Panc1 (cell line): ENCODE data around the gene DENND5B. TPM values are rescaled to one million over a fixed set of nuclear protein-coding genes. Genes with fewer than 3 reads are reported as not detected.

Experiments
- ATAC-seq: fragments of 200-7000 bp; cut with Tn5 transposase; 2 replicates; pipeline ENCODE4 v1.9.1; 2020; ENCODE audit warnings: mild to moderate bottlenecking, moderate library complexity
- BruUV-seq: library from RNA; stranded (reverse); fragments of 400-500 nt; replicated peaks from 2 replicates; lab custom pipeline; 2021; lab: Mats Ljungman, UMichigan
- CTCF ChIA-PET: fragments of 300-600 bp; sonication (Branson Sonifier 250); formaldehyde crosslinking; loops from one replicate; lab custom pipeline; 2022; ENCODE audit warnings: antibody characterized with exemption; lab: Charles Lee
- POLR2A ChIA-PET: fragments of 300-600 bp; sonication (Branson Sonifier 250); formaldehyde crosslinking; loops from one replicate; lab custom pipeline; 2022; ENCODE audit warnings: antibody characterized with exemption; lab: Charles Lee
- DNase-seq: peaks from one replicate; pipeline ENCODE4 v3.0.0-alpha.2; 2010; ENCODE audit warnings: low read depth, low spot score
- H3K27ac ChIP-seq: 2 replicates; pipeline ENCODE4 v1.5.1; 2011; ENCODE audit warnings: mild to moderate bottlenecking, low read length, inconsistent platforms
- H3K27me3 ChIP-seq: fragments of 200-500 bp; sonication (Bioruptor generic); 2 replicates; pipeline ENCODE4 v1.6.0; 2014; ENCODE audit warnings: low read length, inconsistent platforms; ENCODE audit not compliant: control insufficient read depth, insufficient read depth
- H3K36me3 ChIP-seq: fragments of 200-500 bp; sonication (Bioruptor generic); 2 replicates; pipeline ENCODE4 v1.5.1; 2014; ENCODE audit warnings: inconsistent platforms, mild to moderate bottlenecking, low read length, moderate library complexity; ENCODE audit not compliant: control insufficient read depth, insufficient read depth
- H3K4me1 ChIP-seq: 2 replicates; pipeline ENCODE4 v1.5.1; 2011; ENCODE audit warnings: inconsistent platforms, mild to moderate bottlenecking, low read length, moderate library complexity; ENCODE audit not compliant: control insufficient read depth, insufficient read depth
- H3K4me3 ChIP-seq, 2 experiments: 2 replicates each; pipeline ENCODE4 v1.5.1; 2011 to 2012; ENCODE audit warnings: low read depth in 2 of 2, low read length in 2 of 2, mild to moderate bottlenecking in 2 of 2, inconsistent platforms in 1 of 2, moderate library complexity in 1 of 2
- H3K9me3 ChIP-seq: fragments of 200-500 bp; sonication (Bioruptor generic); 2 replicates; pipeline ENCODE4 v1.5.1; 2014; ENCODE audit warnings: low read depth, mild to moderate bottlenecking, inconsistent platforms, low read length, moderate library complexity; ENCODE audit not compliant: control insufficient read depth, insufficient read depth
- CTCF ChIP-seq: fragments of 450-650 bp; IDR thresholded peaks from 2 replicates; pipeline ENCODE4 v1.5.1; 2017; ENCODE audit warnings: mild to moderate bottlenecking
- POLR2AphosphoS5 ChIP-seq: IDR thresholded peaks from 2 replicates; pipeline ENCODE4 v1.6.1; 2012; ENCODE audit warnings: mild to moderate bottlenecking, low read depth, low read length, moderate library complexity
- REST ChIP-seq, 2 experiments: IDR thresholded peaks; 2 replicates each; pipeline ENCODE4 v1.6.1; 2011 to 2012; ENCODE audit warnings: low read depth in 2 of 2, control low read depth in 1 of 2, low read length in 1 of 2, mild to moderate bottlenecking in 1 of 2, moderate library complexity in 1 of 2; ENCODE audit not compliant: insufficient read depth in 1 of 2
- SIN3A ChIP-seq: IDR thresholded peaks from 2 replicates; pipeline ENCODE4 v1.6.1; 2012; ENCODE audit warnings: low read depth, mild to moderate bottlenecking, low read length, moderate library complexity, borderline replicate concordance; ENCODE audit not compliant: insufficient read depth
- TCF7L2 ChIP-seq: IDR thresholded peaks from 2 replicates; pipeline ENCODE4 v1.6.1; 2011; ENCODE audit warnings: mild to moderate bottlenecking, low read depth, low read length, inconsistent platforms
- in situ Hi-C: cut with HindIII; loops from 2 replicates; pipeline ENCODE4 v1.10.0; 2016; ENCODE audit warnings: low sequenced_read_pairs, low pct_unique_long_range_greater_than_20kb
- intact Hi-C: fragments of 100-400 bp; cut with micrococcal nuclease; formaldehyde crosslinking; loops from one replicate; pipeline ENCODE4 v1.10.0; 2022; ENCODE audit not compliant: unreplicated experiment
- total RNA-seq: library from RNA; stranded (reverse); gene quantifications from one replicate; pipeline ENCODE4 v1.2.1, GENCODE V29; 2021; ENCODE audit not compliant: unreplicated experiment

DENND5B gene
- total RNA-seq, 1 experiment from 2014 or later: 36.8 TPM

GRCh38 chr12:31528095-31528494, 62.8 kb downstream of the DENND5B start:
- in situ Hi-C loops: no loop called here
- no peak overlapping the region for H3K4me3 ChIP-seq
- ChIA-PET POLR2A (no interaction called here), CTCF (no interaction called here)
- H3K4me1 ChIP-seq: peaks cover 10% of the 10 kb centered on the region
- no peaks in the 10 kb centered on the region for H3K9me3 ChIP-seq
- ATAC-seq (no peak), DNase-seq (no peak)
- intact Hi-C loops: no loop called here
- no peaks in the 10 kb centered on the region for H3K27me3 ChIP-seq
- BruUV-seq: no TSS peak
- H3K27ac ChIP-seq: no peak overlapping the region
- no peaks in the 10 kb centered on the region for H3K36me3 ChIP-seq
- TF ChIP-seq SIN3A (no peak), TCF7L2 (no peak), POLR2AphosphoS5 (no peak), CTCF (no peak), REST (IDR thresholded peaks at IDR 0.05; ENCODE audit: insufficient read depth in 1 of 2, low read depth in 2 of 2, low read length in 1 of 2) (no peak)

GRCh38 chr12:31527083-31527482, 63.9 kb downstream of the DENND5B start:
- ChIA-PET POLR2A (no interaction called here), CTCF (no interaction called here)
- Histone ChIP-seq H3K9me3 (no peaks in the 10 kb centered on the region), H3K4me1 (peaks cover 11% of the 10 kb centered on the region), H3K27ac (no peak overlapping the region), H3K27me3 (no peaks in the 10 kb centered on the region), H3K36me3 (no peaks in the 10 kb centered on the region), H3K4me3 (no peak overlapping the region)
- DNase-seq (no peak), ATAC-seq (no peak)
- TF ChIP-seq TCF7L2: no peak
- no peak for TF ChIP-seq POLR2AphosphoS5
- TF ChIP-seq CTCF: no peak
- TF ChIP-seq SIN3A: no peak
- TF ChIP-seq REST (IDR thresholded peaks at IDR 0.05; ENCODE audit: insufficient read depth in 1 of 2, low read depth in 2 of 2, low read length in 1 of 2): no peak
- in situ Hi-C loops (no loop called here), intact Hi-C loops (no loop called here)
- BruUV-seq: no TSS peak
